H1 (cell line): ENCODE results near the gene LKAAEAR1. TPM values are rescaled to one million over a fixed set of nuclear protein-coding genes. Genes with fewer than 3 reads are reported as not detected.

Experiments used
- CTCF ChIA-PET: fragments of 300-600 bp; sonication (Branson Sonifier 250); formaldehyde crosslinking; loops from one replicate; lab custom pipeline; 2021; ENCODE audit not compliant: partially characterized antibody; lab: Charles Lee
- POLR2A ChIA-PET: fragments of 300-600 bp; sonication (Branson Sonifier 250); formaldehyde crosslinking; loops from one replicate; lab custom pipeline; 2021; ENCODE audit warnings: inconsistent platforms; ENCODE audit not compliant: partially characterized antibody; lab: Charles Lee
- DNase-seq, 2 experiments: peaks; one replicate each; pipeline versions ENCODE4 v3.0.0 to v3.0.0-alpha.2; 2010 to 2022; ENCODE audit warnings: low spot score in 2 of 2, low read depth in 1 of 2, mixed read lengths in 1 of 2
- FAIRE-seq: peaks from 2 replicates; lab custom pipeline; 2011; peaks lifted over from hg19 to GRCh38; lab: Jason Lieb, UNC
- H2AFZ ChIP-seq: 2 replicates; pipeline ENCODE4 v1.8.1; 2012; ENCODE audit warnings: low read length, inconsistent platforms
- H2AK5ac ChIP-seq: 2 replicates; pipeline ENCODE4 v1.6.1; 2013; ENCODE audit warnings: low read depth, low read length
- H2BK120ac ChIP-seq: replicated peaks from 2 replicates; pipeline ENCODE3; 2013; ENCODE audit warnings: low read depth, low read length, inconsistent platforms
- H2BK12ac ChIP-seq: 2 replicates; pipeline ENCODE4 v1.6.1; 2013; ENCODE audit warnings: low read depth, low read length
- H2BK15ac ChIP-seq: 2 replicates; pipeline ENCODE4 v1.6.1; 2013; ENCODE audit warnings: low read length
- H2BK20ac ChIP-seq: 2 replicates; pipeline ENCODE4 v1.6.1; 2013; ENCODE audit warnings: low read length
- H2BK5ac ChIP-seq: 2 replicates; pipeline ENCODE4 v1.6.1; 2013; ENCODE audit warnings: low read depth, low read length
- H3K14ac ChIP-seq: 2 replicates; pipeline ENCODE4 v1.6.1; 2013; ENCODE audit warnings: inconsistent platforms; ENCODE audit not compliant: insufficient read length
- H3K18ac ChIP-seq: 2 replicates; pipeline ENCODE4 v1.6.1; 2013; ENCODE audit warnings: low read length; ENCODE audit errors: extremely low read depth
- H3K23ac ChIP-seq: 2 replicates; pipeline ENCODE4 v1.6.1; 2013; ENCODE audit warnings: inconsistent platforms; ENCODE audit not compliant: insufficient read length
- H3K23me2 ChIP-seq: 2 replicates; pipeline ENCODE4 v1.6.1; 2013; ENCODE audit warnings: low read depth, low read length
- H3K27ac ChIP-seq: 2 replicates; pipeline ENCODE4 v1.6.1; 2011; ENCODE audit warnings: low read depth, low read length, inconsistent platforms
- H3K27me3 ChIP-seq, 4 experiments: replicated peaks in 1 of 4; 1 replicate in 1 of 4; 2 replicates in 3 of 4; pipeline versions ENCODE4 v1.6.1 to v1.8.1; 2011 to 2013; ENCODE audit warnings: low read length in 3 of 4, mild to moderate bottlenecking in 3 of 4, inconsistent platforms in 2 of 4, mixed read lengths in 2 of 4, moderate library complexity in 1 of 4; ENCODE audit not compliant: control insufficient read depth in 3 of 4, insufficient read depth in 3 of 4; ENCODE audit errors: extremely low read depth in 1 of 4
- H3K36me3 ChIP-seq, 4 experiments: 2 replicates each; pipeline versions ENCODE4 v1.6.1 to v1.8.1; 2011 to 2013; ENCODE audit warnings: mild to moderate bottlenecking in 4 of 4, low read length in 3 of 4, moderate library complexity in 2 of 4, control low read depth in 1 of 4, inconsistent platforms in 1 of 4; ENCODE audit not compliant: insufficient read depth in 4 of 4, control insufficient read depth in 2 of 4
- H3K4ac ChIP-seq: replicated peaks from 2 replicates; pipeline ENCODE3; 2013; ENCODE audit warnings: low read length, low read depth, mixed read lengths, inconsistent platforms; ENCODE audit not compliant: insufficient read length
- H3K4me1 ChIP-seq, 4 experiments: replicated peaks in 1 of 4; 1 replicate in 1 of 4; 2 replicates in 3 of 4; pipeline versions ENCODE4 v1.6.1 to v1.8.1; 2011 to 2013; ENCODE audit warnings: low read length in 3 of 4, inconsistent platforms in 2 of 4, mixed read lengths in 1 of 4; ENCODE audit not compliant: insufficient read depth in 4 of 4, control insufficient read depth in 3 of 4
- H3K4me2 ChIP-seq, 2 experiments: 2 replicates each; pipeline versions ENCODE4 v1.6.1 to v1.8.1; 2011 to 2013; ENCODE audit warnings: low read depth in 2 of 2, low read length in 2 of 2, control low read depth in 1 of 2, inconsistent platforms in 1 of 2, mild to moderate bottlenecking in 1 of 2; ENCODE audit not compliant: insufficient read depth in 1 of 2
- H3K4me3 ChIP-seq, 4 experiments: fragments of 200-600, 300-600 bp in 1 of 4; sonication (generic), shearing (Covaris generic), sonication (Bioruptor Twin) in 1 of 4; 2 replicates each; pipeline versions ENCODE4 v1.5.1 to v1.8.1; 2011 to 2016; ENCODE audit warnings: low read length in 4 of 4, low read depth in 3 of 4, control low read depth in 2 of 4, inconsistent platforms in 2 of 4, mild to moderate bottlenecking in 2 of 4, mixed read lengths in 1 of 4, moderate library complexity in 1 of 4; ENCODE audit not compliant: insufficient read depth in 2 of 4; ENCODE audit errors: extremely low read depth in 1 of 4
- H3K56ac ChIP-seq: replicated peaks from 2 replicates; pipeline ENCODE3; 2013; ENCODE audit warnings: low read depth, mild to moderate bottlenecking, mixed read lengths, low read length, inconsistent platforms; ENCODE audit not compliant: insufficient read length
- H3K79me1 ChIP-seq: 2 replicates; pipeline ENCODE4 v1.6.1; 2013; ENCODE audit warnings: low read depth, low read length, control low read depth
- H3K79me2 ChIP-seq, 2 experiments: 2 replicates each; pipeline versions ENCODE4 v1.6.1 to v1.8.1; 2012 to 2013; ENCODE audit warnings: low read length in 2 of 2, mild to moderate bottlenecking in 2 of 2, inconsistent platforms in 1 of 2; ENCODE audit not compliant: insufficient read depth in 2 of 2, control insufficient read depth in 1 of 2
- H3K9ac ChIP-seq, 4 experiments: replicated peaks in 1 of 4; 1 replicate in 1 of 4; 2 replicates in 3 of 4; pipeline versions ENCODE4 v1.6.1 to v1.8.1; 2011 to 2013; ENCODE audit warnings: low read depth in 3 of 4, low read length in 3 of 4, control low read depth in 2 of 4, mild to moderate bottlenecking in 2 of 4, moderate library complexity in 2 of 4, inconsistent platforms in 1 of 4; ENCODE audit errors: extremely low read depth in 1 of 4
- H3K9me3 ChIP-seq, 2 experiments: 2 replicates each; pipeline versions ENCODE4 v1.6.1 to v1.8.1; 2012 to 2013; ENCODE audit warnings: mild to moderate bottlenecking in 2 of 2, moderate library complexity in 2 of 2, control low read depth in 1 of 2, inconsistent platforms in 1 of 2, low read depth in 1 of 2, low read length in 1 of 2, mixed read lengths in 1 of 2; ENCODE audit not compliant: insufficient read depth in 2 of 2
- H4K20me1 ChIP-seq, 2 experiments: replicated peaks in 1 of 2; 2 replicates each; pipeline versions ENCODE3 to v1.8.1; 2011 to 2013; ENCODE audit warnings: inconsistent platforms in 2 of 2, low read length in 2 of 2, mild to moderate bottlenecking in 1 of 2; ENCODE audit not compliant: insufficient read depth in 2 of 2, control insufficient read depth in 1 of 2
- H4K5ac ChIP-seq: 2 replicates; pipeline ENCODE4 v1.6.1; 2013; ENCODE audit warnings: low read length, low read depth, mixed read lengths, inconsistent platforms; ENCODE audit not compliant: insufficient read length
- H4K8ac ChIP-seq: 2 replicates; pipeline ENCODE4 v1.8.0; 2013; ENCODE audit warnings: mild to moderate bottlenecking, moderate library complexity, low read length, inconsistent platforms; ENCODE audit not compliant: insufficient read depth; ENCODE audit errors: extremely low read depth
- H4K91ac ChIP-seq: replicated peaks from 2 replicates; pipeline ENCODE3; 2013; ENCODE audit warnings: low read length, mixed read lengths, inconsistent platforms; ENCODE audit not compliant: insufficient read length
- CBX5 ChIP-seq: fragments of 300-800, 300-1000 bp; sonication (generic); IDR thresholded peaks from 2 replicates; pipeline ENCODE4 v1.7.1; 2016; ENCODE audit warnings: antibody characterized with exemption, low read length, low read depth
- SIN3A ChIP-seq, 2 experiments: IDR thresholded peaks in 1 of 2; conservative IDR thresholded peaks in 1 of 2; 2 replicates each; pipeline ENCODE4 v1.6.1; 2011 to 2012; ENCODE audit warnings: low read length in 2 of 2, improper control_type of control experiment in 1 of 2, low read depth in 1 of 2, mild to moderate bottlenecking in 1 of 2
- TAF1 ChIP-seq: IDR thresholded peaks from 2 replicates; pipeline ENCODE4 v1.6.1; 2011; ENCODE audit warnings: mild to moderate bottlenecking, low read depth, low read length
- WGBS, 2 experiments: shearing (Covaris generic) in 1 of 2; methylation state at CpG; one replicate each; pipeline versions ENCODE4 v1.1.6 to v1.1.7; 2013 to 2015; ENCODE audit warnings: low lambda C conversion rate in 2 of 2, mixed read lengths in 2 of 2, inconsistent platforms in 1 of 2, low coverage in 1 of 2, missing lambda C conversion rate in 1 of 2; ENCODE audit not compliant: insufficient replicate concordance in 2 of 2, insufficient coverage in 1 of 2, insufficient read length in 1 of 2; ENCODE audit errors: extremely low coverage in 1 of 2, missing lambda C conversion rate in 1 of 2; 5-methylcytosine and 5-hydroxymethylcytosine counted together
- polyA plus RNA-seq, 7 experiments: library from polyadenylated mRNA; depleted of rRNA in 3 of 7; stranded (reverse) in 5 of 7; unstranded in 2 of 7; fragments of >200 nt in 5 of 7; fragments of 200-250 nt in 2 of 7; gene quantifications; 1 replicate in 5 of 7; 2 replicates in 1 of 7; 4 replicates in 1 of 7; pipeline versions ENCODE4 v1.2.1 to v1.2.3, GENCODE V29; 2011 to 2013; ENCODE audit warnings: missing spikeins in 2 of 7, mixed read lengths in 2 of 7
- total RNA-seq: library from RNA; stranded (reverse); fragmentation: NEBNext Ultra II Directional; extraction: Animal tissue kit (Norgen Biotek cat#: 25700); gene quantifications from 2 replicates; pipeline ENCODE4 v1.2.1, GENCODE V29; 2021

The LKAAEAR1 gene
- total and polyA plus RNA-seq, 2 of the 8 experiments (the other 6 are each of a cell fraction or from before 2014, with no cell fraction given): 0.41 to 0.53 TPM

DNA sequence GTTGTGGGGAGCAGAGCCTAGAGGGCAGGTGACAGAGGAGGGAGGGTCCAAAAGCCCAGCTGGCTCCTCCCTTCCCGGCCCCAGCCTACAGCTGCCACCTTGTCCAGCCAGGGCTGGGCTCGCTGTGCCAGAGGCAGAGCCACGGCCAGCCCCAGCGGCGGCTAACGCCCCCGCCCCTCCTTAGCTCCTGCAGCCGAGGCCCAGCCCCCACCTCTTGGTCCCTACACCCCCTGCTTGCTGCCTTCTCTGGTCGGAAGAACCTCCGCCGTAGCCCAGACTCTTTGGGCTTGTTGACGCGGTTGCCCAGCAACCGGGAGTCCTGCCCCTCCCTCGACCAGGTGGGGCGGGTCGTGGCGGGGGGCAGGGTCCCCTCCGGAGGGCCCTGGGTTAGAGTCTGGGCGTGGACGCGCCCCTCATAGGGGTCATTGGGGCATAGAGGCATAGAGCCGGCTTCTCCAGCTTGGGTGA, 521 bp upstream of the LKAAEAR1 start:
- peaks cover 6 to 57% (median 42%) of the 10 kb centered on the region in 4 experiments for H3K27me3 ChIP-seq

More for the DNA sequence above, 521 bp upstream of the LKAAEAR1 start:
- H3K23ac ChIP-seq: no peak overlapping the region
- no peak overlapping the region for H3K56ac ChIP-seq
- H3K4me3 ChIP-seq: peak overlapping the region; percentile 42 to 73 (median 52)
- H3K4ac ChIP-seq: no peak overlapping the region
- FAIRE-seq: no peak
- no peaks in the 10 kb centered on the region for H3K79me2 ChIP-seq
- H2BK20ac ChIP-seq: no peak overlapping the region
- H3K36me3 ChIP-seq: no peaks in the 10 kb centered on the region
- no peak overlapping the region for H3K18ac ChIP-seq
- peaks cover 1 to 2% of the 10 kb centered on the region in 2 experiments for H4K20me1 ChIP-seq
- 0 out of 2 replicates have a peak overlapping the region, but pooled peaks have one; percentile 14 for H2AFZ ChIP-seq
- no peak for TF ChIP-seq CBX5
- 0 out of 2 replicates have a peak, but pooled peaks have one; percentile 19 for TF ChIP-seq TAF1
- TF ChIP-seq SIN3A (conservative IDR thresholded peaks at IDR 0.05 in 1 of 2, IDR thresholded peaks at IDR 0.05 in 1 of 2; ENCODE audit: low read depth in 1 of 2, low read length in 2 of 2): 0 out of 4 replicates have a peak, but pooled peaks of 1 of the 2 experiments have one; percentile 47
- TF ChIP-seq, all 59 proteins: peak for 2
- Histone ChIP-seq H2AK5ac (no peak overlapping the region), H4K8ac (peak overlapping the region; percentile 31; the same call in 1 of the 2 replicates), H2BK5ac (no peak overlapping the region), H3K23me2 (peaks cover 17% of the 10 kb centered on the region; the same call in 1 of the 2 replicates), H2BK15ac (no peak overlapping the region), H3K9me3 (no peaks in the 10 kb centered on the region), H4K5ac (no peak overlapping the region), H3K9ac (no peak overlapping the region), H3K4me1 (peaks cover 0 to 24% (median 13%) of the 10 kb centered on the region in 4 experiments; a peak in 6 of 7 replicates), H4K91ac (no peak overlapping the region), H3K14ac (no peak overlapping the region), H3K27ac (no peak overlapping the region), H3K4me2 (peak overlapping the region; percentile 88 to 98), H3K79me1 (no peaks in the 10 kb centered on the region), H2BK120ac (no peak overlapping the region), H2BK12ac (no peak overlapping the region)
- CTCF ChIA-PET: interaction anchor here (0.8 to 13.0 kb wide), 14 partner anchors 8 to 138 kb away, joined by 3 to 144 read pairs (median 6); partner anchors contain the start of genes PRPF6, SOX18 and TCEA2
- WGBS, 2 experiments: 11% methylated on average over 23 of the region's 23 CpGs; no CpG with 5 or more reads in 1 of the 2 experiments
- peak in 1 of 2 experiments; percentile 75 for DNase-seq
- POLR2A ChIA-PET: interaction anchor here (0.7 to 1.4 kb wide), 5 partner anchors 15 to 98 kb away, joined by 3 to 5 read pairs (median 3); partner anchors contain the start of gene TCEA2
